ENCODE measurements around the gene ATRIP.

ATRIP gene

DNA sequence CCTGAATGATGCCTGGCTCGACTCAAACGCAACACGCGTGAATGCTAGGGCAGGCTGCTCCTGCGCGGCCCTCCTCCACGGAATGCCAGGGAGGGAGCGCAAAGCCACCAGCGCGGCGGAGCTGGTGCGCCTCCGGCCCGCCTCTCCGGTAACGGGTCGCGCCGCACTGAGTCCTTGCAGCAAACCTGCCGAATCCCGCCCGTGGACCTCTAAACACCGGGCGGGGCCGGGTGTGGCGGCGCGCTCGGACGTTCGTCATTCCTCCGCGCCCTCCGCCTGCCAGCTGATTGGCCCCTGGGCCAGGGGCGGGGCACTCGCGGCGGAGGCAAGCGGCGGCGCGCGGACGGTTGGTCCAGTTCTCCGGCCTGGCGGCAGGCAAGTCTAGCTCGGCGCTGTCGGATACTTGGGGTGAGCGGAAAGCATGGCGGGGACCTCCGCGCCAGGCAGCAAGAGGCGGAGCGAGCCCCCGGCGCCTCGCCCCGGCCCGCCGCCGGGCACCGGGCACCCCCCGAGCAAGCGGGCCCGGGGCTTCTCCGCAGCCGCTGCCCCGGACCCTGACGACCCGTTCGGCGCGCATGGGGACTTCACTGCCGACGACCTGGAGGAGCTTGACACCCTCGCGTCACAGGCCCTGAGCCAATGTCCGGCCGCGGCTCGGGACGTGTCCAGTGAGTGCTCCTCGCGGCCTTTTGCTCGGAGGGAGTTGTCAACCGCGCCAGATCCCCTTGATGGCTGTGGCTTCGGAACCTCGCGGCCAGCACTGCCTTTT is at the start of gene ATRIP:
Gene ATRIP, plus strand, starts transcription at position 313 of the 769 bp plus-strand sequence. Its CDS starts 109 bp downstream, at position 422.
- no peak for TF ChIP-seq GATA3 (IDR thresholded peaks at IDR 0.05; ENCODE audit: low read depth, low read length)
- TF ChIP-seq GATA2 (IDR thresholded peaks at IDR 0.05; ENCODE audit: low read depth, low read length): no peak

DNA sequence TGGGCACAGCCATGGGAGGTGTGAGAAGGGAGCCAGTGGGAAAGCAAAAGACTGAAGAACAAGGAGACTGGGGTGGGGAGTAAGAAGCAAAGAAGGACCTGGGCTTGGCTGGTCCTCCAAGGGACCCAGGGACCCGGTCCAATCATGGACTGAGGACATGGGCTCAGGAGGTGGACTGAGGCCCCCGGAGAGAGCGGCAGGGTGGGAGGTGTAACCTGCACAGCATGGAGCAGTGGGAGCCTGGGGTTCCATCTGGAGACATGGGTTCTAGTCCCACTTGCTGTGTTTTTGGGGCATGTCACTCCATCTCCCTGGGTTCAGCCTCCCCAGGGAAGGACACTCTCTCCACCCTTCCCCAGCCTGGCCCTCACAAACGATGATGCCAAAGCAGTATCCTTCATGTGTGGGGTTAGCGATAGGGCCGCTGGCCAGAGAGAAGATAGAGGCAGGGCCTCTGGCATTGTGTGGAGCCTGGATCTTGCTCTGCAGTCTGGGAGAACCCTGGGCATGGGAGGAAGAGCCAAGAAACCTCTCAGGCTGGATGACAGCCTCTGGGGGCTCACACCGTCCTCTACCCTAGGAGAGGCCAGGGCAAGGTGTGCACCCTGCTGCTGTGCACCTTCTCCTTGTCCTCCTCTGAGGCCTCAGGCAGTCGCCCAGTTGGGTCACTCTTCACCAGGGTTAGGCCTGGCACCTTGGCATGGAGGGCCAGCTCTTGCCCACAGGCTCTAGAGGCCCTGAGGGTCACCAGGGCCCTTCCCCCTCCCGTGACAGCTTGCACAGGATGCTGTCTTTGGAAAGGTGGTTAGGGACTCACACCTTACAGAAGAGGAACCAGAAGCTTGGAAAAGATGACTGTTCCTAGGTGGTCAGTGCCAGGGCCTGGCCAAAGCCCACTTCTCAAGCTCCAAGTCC is 48.5 kb upstream of the ATRIP start:
- TF ChIP-seq GATA2 (IDR thresholded peaks at IDR 0.05; ENCODE audit: low read depth, low read length): no peak
- no peak for TF ChIP-seq GATA3 (IDR thresholded peaks at IDR 0.05; ENCODE audit: low read depth, low read length)

DNA sequence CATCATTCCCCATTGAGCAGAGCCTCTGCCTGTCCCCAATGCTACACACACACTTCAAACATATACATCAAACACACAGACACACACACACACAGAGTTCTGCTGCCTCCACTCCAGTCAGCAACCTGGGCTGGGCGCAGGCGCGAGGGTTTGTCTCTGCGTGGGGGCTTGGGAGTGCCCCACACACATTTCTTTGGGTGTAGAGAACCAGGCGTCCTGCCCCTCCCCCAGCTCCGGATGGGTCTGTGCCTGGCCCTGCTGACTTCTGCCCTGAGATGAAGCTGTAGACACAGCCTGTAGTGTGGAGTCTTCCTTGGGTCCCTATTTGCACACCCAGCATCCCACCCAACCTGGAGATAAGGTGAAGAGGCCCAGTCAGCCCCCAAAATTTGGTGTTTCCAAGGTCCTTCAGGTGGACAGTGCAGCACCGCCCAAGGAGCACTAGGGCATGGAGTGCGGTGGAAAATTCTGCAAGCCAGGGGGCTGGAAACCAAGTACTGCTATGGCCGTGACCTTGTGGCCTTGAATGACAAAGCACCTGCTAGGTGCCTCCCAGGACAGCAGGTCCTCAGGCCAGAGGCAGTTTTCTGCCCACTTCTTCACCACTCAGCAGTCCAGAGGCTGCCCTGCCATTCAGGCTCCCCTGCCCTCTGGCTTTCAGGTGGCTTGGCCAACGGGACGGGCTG is 47.7 kb upstream of the ATRIP start:
- no peak for TF ChIP-seq GATA3 (IDR thresholded peaks at IDR 0.05; ENCODE audit: low read depth, low read length)
- no peak for TF ChIP-seq GATA2 (IDR thresholded peaks at IDR 0.05; ENCODE audit: low read depth, low read length)

DNA sequence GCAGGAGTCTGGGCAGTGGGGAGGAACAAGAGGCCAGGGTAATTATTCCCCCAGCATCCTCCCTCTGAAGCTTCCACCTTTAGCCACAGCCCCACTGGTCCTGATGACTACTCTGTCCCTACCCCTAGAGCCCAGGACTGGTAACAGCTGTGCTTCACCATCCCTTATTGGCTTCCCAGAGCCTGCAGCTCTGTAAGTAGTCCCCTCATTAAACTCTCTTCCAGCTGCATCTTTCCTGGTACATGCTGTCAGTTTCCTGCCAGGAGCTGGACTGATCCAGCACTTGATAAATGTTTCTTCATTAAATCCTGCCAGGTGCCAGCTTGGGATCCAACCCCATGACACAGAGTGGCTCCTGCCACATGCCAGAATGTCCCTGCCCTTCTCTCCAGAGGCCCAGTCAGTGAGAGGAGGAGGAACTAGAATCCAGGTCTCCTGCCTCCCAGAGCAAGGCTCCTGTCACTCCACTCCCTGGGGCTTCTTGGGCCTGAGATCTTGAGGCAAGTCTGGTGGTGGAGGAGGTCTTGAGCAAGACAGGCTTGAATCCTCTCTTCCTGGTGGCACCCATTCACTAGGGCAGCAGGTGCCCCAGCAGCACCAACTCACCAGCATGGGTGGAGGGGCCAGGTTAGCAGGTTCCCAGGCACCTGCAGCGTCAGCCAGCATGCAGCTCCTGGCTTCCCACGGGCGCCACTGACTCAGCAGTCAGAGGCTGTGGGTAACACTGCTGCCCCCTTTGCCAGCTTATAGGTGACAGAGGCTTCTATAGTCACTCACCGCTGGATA is 47.0 kb upstream of the ATRIP start:
- no peak; the same call in 1 of the 2 replicates for TF ChIP-seq GATA2 (IDR thresholded peaks at IDR 0.05; ENCODE audit: low read depth, low read length)

DNA sequence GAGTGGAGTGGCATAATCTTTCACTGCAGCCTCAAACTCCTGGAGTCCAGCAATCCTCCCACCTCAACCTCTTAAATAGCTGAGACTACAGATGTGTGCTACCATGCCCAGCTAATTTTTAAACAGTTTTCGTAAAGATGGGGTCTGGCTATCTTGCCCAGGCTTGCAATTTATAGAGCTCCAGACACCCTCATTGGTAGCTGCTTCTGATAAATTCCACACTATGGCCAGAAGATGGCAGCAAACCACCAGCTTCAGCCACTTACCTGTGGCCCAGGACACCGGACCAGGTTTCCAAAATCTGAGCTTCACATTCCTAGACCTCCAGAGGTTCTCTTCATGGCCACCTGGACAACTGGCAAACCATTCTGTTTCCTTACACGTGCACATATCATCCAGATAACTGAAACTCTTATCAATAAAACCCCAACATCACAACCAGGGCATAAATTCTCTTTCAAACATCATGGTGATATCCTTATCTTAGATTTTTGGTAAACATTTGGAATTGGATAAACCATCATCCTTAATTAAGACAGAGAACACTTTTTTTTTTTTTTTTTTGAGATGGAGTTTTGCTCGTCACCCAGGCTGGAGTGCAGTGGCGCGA is 45.6 kb upstream of the ATRIP start:
- TF ChIP-seq GATA2 (IDR thresholded peaks at IDR 0.05; ENCODE audit: low read depth, low read length) (no peak), GATA3 (IDR thresholded peaks at IDR 0.05; ENCODE audit: low read depth, low read length) (no peak)

DNA sequence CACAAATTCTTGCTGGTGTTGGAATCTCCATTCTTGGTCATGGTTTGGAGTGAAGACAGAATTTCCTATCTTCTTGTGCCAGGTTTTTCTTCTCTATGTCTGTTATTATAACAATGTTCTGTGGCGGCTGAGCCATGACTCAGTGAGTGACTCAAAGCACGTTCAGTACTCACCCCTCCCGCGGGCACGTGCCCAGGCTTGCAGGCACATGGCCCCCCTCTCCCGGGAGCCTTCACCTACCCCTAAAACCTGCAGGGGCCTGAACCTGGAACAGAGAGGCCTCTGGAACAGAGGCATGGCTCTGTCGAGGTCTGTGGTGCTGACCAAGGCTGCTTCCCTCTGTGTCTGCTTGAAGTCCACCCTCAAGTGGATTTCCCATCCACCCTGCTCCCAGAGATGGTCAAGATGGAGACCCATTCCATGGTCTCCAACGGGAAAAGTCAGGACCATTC is 44.2 kb upstream of the ATRIP start:
- TF ChIP-seq GATA3 (IDR thresholded peaks at IDR 0.05; ENCODE audit: low read depth, low read length): no peak
- TF ChIP-seq GATA2 (IDR thresholded peaks at IDR 0.05; ENCODE audit: low read depth, low read length): no peak

DNA sequence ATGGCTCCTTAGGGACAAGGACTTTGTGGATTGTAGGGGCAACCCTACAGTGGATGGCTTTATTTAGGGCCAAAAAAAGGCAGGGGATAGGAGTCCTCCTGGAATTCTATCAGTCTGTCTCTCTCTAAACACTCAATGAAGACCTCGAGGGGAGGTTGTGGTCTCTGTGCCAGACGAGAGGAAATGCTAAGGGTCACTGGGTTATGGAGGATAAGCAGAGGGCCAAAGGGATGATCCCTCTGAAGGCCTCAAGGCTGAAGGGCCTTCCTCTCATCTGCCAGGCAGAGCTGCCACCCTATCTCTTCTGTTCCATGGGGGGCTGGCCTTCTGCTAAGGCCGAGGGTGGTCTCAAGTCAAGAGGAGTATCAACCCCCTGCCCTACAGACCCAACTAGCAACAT is 43.6 kb upstream of the ATRIP start:
- TF ChIP-seq GATA3 (IDR thresholded peaks at IDR 0.05; ENCODE audit: low read depth, low read length) (no peak), GATA2 (IDR thresholded peaks at IDR 0.05; ENCODE audit: low read depth, low read length) (no peak)

DNA sequence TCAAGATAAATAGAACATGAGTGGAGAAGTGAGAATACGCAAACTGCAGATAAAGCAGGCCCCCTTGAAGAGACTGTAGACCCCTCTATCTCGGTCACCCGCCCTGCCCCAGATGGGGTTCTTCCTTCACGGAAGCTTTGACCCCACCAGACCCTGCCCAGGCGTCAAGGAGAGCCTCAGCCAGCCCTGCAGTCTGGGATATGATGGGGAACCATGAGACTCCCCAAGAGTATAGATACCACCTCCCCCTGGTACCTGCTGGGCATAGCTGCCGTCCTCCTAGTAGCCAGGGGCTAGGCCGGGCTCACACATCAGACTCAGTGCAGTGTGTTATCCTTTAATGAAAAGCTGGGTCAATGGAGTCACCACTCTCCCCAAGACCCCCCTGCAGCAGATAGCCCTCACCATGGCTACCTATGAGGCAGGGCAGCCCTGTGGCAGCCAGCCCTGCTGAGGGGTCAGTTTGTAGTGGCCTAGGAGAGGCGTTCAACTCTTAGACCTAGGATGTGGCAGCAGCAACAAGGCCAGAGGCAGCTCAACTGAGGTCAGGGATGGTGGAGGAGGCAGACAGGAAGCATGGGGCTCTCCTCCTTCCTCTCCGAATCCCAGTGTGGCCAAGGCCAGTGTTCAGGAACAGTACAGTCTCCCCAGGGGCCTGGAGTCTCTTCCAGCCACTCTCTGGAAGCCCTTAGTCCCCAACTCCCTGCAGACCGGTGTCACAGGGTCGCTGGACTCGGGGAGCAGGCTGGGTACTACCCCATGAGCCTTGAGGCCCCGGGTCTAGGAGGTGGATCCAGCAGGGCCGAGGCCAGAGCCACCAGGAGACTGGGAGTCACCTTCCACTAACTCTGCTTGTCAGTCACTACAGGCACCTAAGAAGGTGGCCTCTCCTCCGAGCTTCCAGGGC is 42.8 kb upstream of the ATRIP start:
- no peak for TF ChIP-seq GATA2 (IDR thresholded peaks at IDR 0.05; ENCODE audit: low read depth, low read length)
- TF ChIP-seq GATA3 (IDR thresholded peaks at IDR 0.05; ENCODE audit: low read depth, low read length): no peak

DNA sequence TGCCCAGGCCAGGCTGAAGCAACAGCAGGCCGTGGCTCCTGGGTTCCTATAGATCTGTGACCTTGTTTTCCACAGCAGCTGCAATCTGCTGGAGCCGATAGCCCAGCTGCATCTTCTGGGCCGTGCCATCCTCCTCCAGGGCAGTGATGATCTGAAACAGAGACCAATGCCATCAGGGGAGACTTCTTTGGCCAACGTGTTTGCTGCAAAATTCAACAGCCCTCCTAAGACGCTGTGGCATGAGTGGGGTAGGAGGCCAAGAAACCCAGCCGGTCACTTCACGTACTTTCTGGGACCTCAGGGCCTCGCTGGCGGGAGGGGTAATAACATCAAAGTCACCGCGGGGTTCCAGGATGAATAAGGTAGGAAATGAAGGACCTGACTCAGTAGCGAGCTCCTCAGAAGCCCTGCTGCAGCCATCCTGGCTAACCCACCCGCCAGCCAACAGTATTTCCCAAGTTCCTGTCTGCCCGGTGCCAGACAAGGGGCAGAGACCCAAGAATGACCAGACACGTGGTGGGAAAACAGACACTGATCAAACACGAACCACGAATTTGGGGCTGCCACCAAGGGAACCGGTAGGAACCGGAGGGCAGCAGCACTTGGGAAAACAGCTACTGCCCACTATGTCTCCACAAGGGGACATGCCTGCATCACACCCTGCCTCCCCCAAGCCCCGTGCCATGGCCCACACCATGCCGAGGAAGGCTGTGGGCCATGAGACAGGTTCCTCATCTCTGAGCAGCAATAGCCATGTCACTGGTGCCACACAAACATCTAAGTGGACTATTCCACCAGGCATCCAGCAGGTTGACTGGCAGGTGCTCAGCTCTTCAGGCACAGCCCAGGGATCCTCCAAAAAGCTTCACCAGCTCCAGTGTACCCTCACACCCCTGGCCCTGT is 41.8 kb upstream of the ATRIP start:
- TF ChIP-seq GATA2 (IDR thresholded peaks at IDR 0.05; ENCODE audit: low read depth, low read length) (no peak), GATA3 (IDR thresholded peaks at IDR 0.05; ENCODE audit: low read depth, low read length) (no peak)

DNA sequence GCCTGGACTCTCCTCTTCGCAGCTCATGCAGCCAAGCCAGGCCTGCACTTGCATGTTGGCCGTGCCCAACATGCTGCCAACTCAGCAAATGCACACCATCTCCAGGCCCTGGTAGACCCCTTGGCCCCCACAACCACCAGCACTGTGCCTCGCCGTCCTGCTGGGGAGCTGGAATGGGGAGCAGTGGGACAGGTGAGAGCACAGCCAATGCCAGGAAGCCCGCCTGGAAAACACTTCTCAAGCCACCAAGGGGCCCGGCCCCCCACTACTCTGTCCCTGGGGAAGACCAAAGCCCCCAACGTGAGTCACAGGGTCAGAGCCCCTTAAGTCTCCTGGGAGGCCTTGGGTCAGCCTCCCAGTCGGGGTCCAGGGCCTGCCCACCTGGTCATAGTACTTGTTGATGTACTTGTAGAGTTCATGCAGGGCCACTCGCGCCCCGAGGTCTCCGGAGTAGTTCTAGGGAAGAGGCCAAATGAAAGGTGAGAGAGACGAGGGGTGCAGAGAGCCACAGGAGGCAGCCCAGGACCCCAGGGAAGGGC is 41.1 kb upstream of the ATRIP start:
- no peak for TF ChIP-seq GATA2 (IDR thresholded peaks at IDR 0.05; ENCODE audit: low read depth, low read length)
- no peak for TF ChIP-seq GATA3 (IDR thresholded peaks at IDR 0.05; ENCODE audit: low read depth, low read length)

DNA sequence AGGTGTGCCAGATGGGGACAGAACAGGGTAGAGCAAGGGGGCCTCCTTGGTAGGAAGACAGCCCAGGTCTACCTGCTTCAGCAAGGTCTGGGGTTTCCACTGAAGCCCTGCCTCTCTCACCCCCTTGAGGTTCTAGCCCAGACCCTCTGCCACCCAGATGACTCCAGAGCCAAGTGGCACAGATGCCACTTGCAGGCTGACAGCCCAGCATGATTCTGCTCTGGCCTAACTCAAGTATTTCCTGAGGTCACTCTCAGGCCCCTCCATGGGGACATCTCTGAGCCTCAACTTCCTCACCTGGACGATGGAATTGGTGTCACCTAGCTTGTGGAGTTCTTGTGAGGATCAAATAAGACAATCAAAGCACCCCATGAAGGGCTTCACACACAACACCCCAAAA is 40.6 kb upstream of the ATRIP start:
- TF ChIP-seq GATA2 (IDR thresholded peaks at IDR 0.05; ENCODE audit: low read depth, low read length) (no peak), GATA3 (IDR thresholded peaks at IDR 0.05; ENCODE audit: low read depth, low read length) (no peak)
